Stimulated activated CD4-positive, alpha-beta T cell treated with anti-CD3 and anti-CD28 coated beads, Interleukin-15, amount 100 ng/mL, for 1 hour (primary cell): ENCODE results near the gene TMEM169.
A peak's percentile ranks its signal among the peaks of the same experiment; 100 is the strongest.

ENCODE experiments used
- DNase-seq, 2 donors: peaks; one replicate each; pipeline ENCODE4 v3.0.0-alpha.2; 2020; ENCODE audit warnings: low read depth in 1 of 2, low spot score in 1 of 2

TMEM169 gene

GRCh38 chr2:216081487-216082116 is at the start of gene TMEM169, which contains the start of gene PECR:
Gene TMEM169 (plus strand): TSS chr2:216081919. CDS start chr2:216095964, 14,045 bp downstream.
Gene PECR (minus strand): TSS chr2:216081809. CDS start chr2:216081741, 68 bp downstream.
- peak; percentile 48 to 65 for DNase-seq

- DNase-seq, result no peak
Measured at GRCh38 chr2:216031960-216032689, 49.6 kb upstream of the TMEM169 start.

GRCh38 chr2:216033403-216033802 is 48.3 kb upstream of the TMEM169 start:
- DNase-seq, result no peak

GRCh38 chr2:216034065-216034464 is 47.7 kb upstream of the TMEM169 start:
- DNase-seq, result peak; percentile 47 to 68

- no peak for DNase-seq
Measured at GRCh38 chr2:216039918-216040317, 41.8 kb upstream of the TMEM169 start.

- DNase-seq, result no peak
Measured at GRCh38 chr2:216041438-216041837, 40.3 kb upstream of the TMEM169 start.

GRCh38 chr2:216043949-216044348 is 37.8 kb upstream of the TMEM169 start:
- no peak for DNase-seq

- DNase-seq, result no peak
Measured at GRCh38 chr2:216044883-216045486, 36.7 kb upstream of the TMEM169 start.

- no peak for DNase-seq
Measured at GRCh38 chr2:216047397-216047796, 34.3 kb upstream of the TMEM169 start.

- no peak for DNase-seq
Measured at GRCh38 chr2:216049452-216049851, 32.3 kb upstream of the TMEM169 start.

- DNase-seq, result no peak
Measured at GRCh38 chr2:216051350-216051749, 30.4 kb upstream of the TMEM169 start.

GRCh38 chr2:216052420-216052819 is 29.3 kb upstream of the TMEM169 start:
- no peak for DNase-seq

GRCh38 chr2:216055680-216056079 is 26.0 kb upstream of the TMEM169 start:
- no peak for DNase-seq

GRCh38 chr2:216056739-216057138 is 25.0 kb upstream of the TMEM169 start:
- DNase-seq, result no peak

GRCh38 chr2:216057688-216058193 is 24.0 kb upstream of the TMEM169 start:
- peak; percentile 17 to 22 for DNase-seq

- DNase-seq, result no peak
Measured at GRCh38 chr2:216059233-216059834, 22.4 kb upstream of the TMEM169 start.

- no peak for DNase-seq
Measured at GRCh38 chr2:216064014-216064630, 17.6 kb upstream of the TMEM169 start.

GRCh38 chr2:216064665-216065064 is 17.1 kb upstream of the TMEM169 start:
- no peak for DNase-seq

- DNase-seq, result no peak
Measured at GRCh38 chr2:216066230-216066629, 15.5 kb upstream of the TMEM169 start.

GRCh38 chr2:216069028-216069427 is 12.7 kb upstream of the TMEM169 start:
- no peak for DNase-seq

GRCh38 chr2:216070195-216070594 is 11.5 kb upstream of the TMEM169 start:
- no peak for DNase-seq
